IPS DF 4.7 (cell line): ENCODE data around the gene GABRP.
"Not testable (repeated sequence)": the region's sequence is repeated elsewhere in the genome, so short reads cannot be mapped to it uniquely, and the experiment has no call there.

Experiments used
- DNase-seq: peaks from one replicate; pipeline ENCODE4 v3.0.0-alpha.2; 2013; ENCODE audit warnings: low spot score; ENCODE audit errors: extremely low read depth

The GABRP gene

GRCh38 chr5:170755679-170756456 lies 27.7 kb upstream of the GABRP start:
- no peak for DNase-seq

DNA sequence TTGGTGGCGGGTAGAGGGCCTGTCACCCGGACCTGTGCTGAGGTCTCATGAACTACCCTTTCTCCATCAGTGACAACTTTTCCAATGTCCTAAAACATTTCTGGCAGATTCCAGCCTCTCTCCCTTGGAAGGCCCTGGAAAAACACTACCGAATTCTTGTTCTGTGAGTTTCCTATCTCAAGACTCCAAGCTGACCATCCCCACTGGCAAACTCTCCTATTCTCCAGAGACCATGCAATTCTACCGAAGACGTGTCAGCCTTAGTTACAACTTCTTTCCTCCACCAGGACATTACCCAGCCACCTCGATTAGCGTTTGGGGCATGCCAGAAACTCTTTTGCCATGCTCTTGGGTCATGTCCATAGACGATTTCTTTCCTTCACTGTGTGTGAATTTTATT lies 26.8 kb upstream of the GABRP start:
- no peak for DNase-seq

DNA sequence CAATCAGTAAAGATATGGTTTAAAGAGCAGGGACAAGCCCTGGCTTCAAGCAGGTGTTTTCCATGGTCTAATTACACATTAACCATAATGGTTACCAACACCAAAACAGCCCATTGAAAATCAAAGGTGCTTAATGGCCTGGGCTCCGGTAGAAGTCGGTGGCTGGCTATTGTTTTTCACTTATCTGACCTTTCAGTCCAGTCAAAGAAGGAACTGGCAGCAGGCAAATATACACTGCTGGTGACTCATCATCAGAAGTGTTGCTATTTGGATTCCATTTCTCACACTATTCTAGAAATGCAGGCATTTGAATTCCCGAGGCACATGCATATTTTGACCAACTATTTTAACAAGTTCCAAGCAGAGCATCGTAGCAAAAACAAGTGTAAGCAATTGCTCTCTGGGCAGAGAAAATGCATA lies 26.3 kb upstream of the GABRP start:
- no peak for DNase-seq

GRCh38 chr5:170757669-170758068 lies 25.9 kb upstream of the GABRP start:
- no peak for DNase-seq

- DNase-seq = no peak
Measured at GRCh38 chr5:170758481-170758880, 25.0 kb upstream of the GABRP start.

- no peak for DNase-seq
Measured at GRCh38 chr5:170760113-170760512, 23.4 kb upstream of the GABRP start.

DNA sequence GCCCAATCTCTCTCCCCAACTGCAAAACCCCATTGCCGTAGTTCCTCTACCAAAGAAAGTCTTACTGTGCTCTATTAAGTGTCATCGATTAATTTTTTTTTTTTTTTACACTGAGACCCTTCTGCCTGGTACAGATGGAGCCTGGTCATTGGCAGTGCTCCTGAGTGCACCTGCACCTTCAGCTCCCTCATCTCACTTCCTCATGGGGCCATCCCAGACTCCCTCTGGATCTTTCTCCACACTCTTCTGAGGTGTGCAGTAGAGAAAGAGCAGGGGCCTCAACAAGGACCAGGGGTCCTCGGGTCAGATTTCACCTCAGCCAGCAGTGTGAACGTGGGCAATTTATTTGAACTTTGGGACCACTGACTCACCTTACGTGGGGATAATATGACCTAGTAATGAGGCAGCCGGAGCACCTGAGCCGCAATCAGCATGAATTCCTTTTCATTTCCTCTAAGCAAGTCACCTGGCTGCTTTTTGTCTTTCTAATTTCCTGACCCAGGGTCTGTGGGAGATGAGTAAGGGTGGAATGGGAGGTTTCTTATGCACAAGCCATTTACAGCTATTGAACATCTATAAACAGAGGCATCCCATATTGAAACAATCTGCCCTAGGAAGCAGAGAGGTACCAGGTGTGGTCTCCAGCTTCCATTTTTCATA lies 22.3 kb upstream of the GABRP start:
- DNase-seq = no peak

- no peak for DNase-seq
Measured at GRCh38 chr5:170761708-170762066, 21.8 kb upstream of the GABRP start.

DNA sequence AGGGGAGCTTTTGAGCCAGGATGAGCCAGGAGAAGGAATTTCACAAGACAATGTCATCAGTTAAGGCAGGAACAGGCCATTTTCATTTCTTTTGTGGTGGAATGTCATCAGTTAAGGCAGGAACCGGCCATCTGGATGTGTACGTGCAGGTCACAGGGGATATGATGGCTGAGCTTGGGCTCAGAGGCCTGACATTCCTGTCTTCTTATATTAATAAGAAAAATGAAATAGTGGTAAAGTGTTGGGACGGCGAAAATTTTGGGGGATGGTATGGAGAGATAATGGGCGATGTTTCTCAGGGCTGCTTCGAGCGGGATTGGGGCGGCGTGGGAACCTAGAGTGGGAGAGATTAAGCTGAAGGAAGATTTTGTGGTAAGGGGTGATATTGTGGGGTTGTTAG lies 21.2 kb upstream of the GABRP start:
- DNase-seq = not testable (repeated sequence)

DNA sequence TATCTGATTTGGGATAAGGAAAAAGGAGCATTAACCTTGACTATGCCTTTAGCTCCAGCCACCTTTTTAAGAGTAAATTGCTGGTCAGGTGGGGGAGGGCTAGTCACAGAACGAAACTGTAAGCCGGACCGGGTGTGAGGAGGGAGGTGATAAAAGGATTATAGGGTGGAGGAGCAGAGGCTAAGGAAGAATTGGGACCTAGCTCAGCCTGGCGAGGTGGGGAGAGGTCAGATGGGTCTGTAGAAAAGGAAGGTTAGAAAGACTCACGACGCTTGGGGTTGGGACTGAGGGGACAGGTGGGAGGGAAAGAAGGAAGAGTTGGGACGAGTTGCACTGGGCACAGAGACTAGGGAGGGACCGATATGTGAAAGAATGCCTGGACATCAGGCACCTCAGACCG lies 17.7 kb upstream of the GABRP start:
- not testable (repeated sequence) for DNase-seq

DNA sequence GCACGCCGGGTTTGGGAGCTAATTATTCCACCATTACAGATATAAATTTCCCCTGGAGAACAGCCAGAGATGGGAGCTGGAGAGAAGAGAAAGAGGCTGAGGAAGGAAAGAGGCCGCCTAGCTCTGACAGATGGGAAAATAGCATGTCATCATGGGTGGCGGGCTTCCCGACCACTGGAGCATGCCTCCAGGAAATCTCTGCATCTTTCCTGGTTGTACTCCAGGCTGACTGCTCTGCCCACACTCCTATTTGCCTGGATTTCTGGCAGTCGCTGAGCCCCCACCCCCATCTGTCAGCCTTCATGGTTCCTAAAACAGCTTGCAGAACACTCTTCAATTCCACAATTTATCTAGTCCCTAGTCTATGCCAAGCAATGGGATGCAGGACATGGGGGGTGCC lies 14.3 kb upstream of the GABRP start:
- no peak for DNase-seq

DNA sequence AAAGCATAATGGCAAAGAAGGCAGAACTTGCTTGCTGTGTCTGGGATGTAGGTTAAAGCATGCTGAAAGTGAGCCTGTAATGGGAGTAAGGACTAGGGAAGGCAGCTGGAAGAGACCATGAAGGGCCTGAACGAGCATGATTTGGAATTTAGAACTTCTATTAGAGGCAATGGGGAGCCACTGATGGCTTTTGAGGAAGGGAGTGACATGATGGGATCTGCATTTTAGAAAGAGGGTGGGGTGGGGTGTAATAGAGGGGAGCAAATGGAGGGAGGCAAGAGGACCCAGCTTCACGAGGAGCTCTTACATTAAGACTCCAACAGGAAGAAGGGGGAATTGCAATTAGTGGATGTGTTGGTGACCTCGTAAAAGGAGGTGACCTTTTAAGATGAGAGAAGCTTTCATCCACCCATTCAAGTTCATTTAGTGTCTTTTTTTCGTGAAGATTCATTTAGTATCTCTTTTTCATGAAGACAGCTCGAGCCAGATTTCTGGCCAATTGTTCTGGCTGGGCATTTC lies 13.6 kb upstream of the GABRP start:
- no peak for DNase-seq

GRCh38 chr5:170771496-170771895 lies 12.0 kb upstream of the GABRP start:
- no peak for DNase-seq

DNA sequence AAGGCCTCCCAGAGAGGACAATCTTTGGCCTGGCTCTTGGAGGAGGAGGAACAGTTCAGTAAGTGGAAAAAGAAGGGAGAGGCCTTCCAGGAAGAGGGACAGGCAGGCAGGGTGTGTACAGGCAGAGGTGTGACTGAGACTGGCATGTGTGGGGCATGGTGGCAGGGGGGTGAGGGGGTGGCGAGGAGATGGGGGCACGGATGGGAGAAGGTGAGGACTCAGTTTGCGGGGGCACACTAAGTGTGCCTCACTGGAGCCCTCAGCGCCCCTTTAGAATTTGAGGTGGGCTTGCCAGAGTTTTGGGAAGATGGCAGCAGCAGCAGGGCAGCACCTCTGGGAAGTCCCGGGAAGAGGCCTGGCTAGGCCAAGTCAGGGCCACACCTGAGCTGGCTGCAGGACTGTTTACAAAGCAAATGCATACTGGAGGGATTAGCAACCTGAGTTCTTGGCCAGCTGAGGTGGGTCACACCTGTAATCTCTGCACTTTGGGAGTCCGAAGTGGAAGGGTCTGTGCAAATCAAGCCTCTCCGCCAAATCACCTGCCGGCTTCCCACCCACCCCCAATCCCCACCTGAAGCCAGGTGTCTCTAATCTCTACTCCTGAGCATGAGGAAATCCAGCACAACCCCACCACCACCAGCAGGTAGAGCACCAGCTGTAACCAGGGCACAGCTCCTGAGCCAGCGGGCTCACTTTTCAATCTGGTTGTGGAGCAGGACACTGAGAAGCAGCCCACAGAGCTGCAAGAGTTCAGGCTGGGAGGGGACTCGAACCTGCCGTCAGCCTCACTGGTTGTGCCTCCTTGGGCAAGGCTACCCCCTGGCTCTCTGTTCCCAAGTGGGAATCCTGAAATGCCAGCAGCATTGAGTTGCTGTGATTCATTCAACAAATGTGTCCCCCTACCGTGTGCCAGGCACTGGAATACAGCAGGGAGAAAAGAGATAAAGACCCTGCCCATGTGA lies 10.2 kb upstream of the GABRP start:
- DNase-seq = no peak

- no peak for DNase-seq
Measured at GRCh38 chr5:170774831-170775230, 8.7 kb upstream of the GABRP start.

GRCh38 chr5:170781946-170782345 lies 1.6 kb upstream of the GABRP start:
- no peak for DNase-seq

DNA sequence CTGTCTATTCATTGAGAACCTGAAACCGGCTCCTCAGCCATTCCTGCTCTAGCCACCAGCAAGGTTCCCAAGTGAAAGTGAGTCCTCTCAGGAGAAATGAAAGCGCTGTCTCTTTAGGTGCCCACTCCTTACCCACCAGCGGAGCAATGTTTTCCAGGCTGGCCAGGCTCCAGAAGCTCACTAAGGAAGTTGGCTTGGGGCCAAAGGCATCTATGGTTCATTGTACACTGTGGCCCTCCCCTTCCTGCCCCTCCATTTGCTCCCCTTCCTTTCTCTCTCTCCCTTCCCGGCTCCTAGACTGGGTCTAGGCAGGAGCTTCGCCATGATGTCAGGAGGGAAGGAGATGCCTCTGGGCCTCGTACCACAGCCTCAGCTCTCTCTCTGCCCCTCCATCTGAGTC lies 1.1 kb upstream of the GABRP start:
- DNase-seq = no peak

DNA sequence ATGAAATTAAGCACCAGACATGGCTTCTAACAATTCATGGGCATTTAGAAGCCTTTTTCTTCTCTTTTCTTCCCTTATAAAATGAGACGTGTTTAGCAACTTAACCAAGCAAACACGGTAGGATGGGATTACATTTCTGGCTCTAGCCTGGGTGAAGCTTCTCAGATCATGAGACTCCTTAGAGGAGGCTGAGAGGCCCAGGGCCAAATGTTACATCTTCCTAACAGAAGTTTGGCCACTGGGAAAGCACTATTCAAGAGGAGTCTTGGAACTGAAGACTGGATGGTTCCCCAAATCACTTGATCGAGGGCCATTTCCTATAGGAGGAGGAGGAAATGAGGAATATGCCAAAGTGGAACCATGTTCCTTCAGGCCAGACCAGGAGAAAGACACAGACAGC lies 1.9 kb downstream of the GABRP start:
- DNase-seq = no peak

DNA sequence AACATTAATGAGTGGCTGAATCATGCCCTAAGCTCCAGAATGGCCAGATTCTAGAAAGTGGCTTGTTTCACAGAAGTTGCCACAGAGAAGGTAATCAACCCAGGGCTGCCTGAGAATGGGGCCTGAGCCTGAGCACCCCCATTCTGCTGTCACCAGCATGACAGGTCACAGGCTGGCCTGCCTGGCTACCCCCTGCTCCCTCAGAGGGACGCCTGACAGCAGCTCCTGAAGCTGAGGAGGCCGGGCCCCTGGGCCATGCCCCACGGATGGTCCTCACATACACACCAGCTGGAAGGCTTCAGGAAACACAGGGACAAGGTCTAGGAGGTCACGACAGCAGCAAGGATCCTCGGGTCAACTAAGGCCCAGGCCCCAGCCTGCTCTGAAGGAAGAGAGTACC lies 3.7 kb downstream of the GABRP start:
- DNase-seq = no peak

- no peak for DNase-seq
Measured at GRCh38 chr5:170788626-170789304, 5.2 kb downstream of the GABRP start.

- peak; percentile 69 for DNase-seq
Measured at GRCh38 chr5:170791325-170791954, 7.9 kb downstream of the GABRP start.
